RWPE1 (cell line): Measurements from ENCODE around the gene ERCC6.

Experiments
- CTCF ChIA-PET: fragments of 350-600 bp; sonication (Branson Sonifier 250); formaldehyde crosslinking; extraction: SDS; loops from one replicate; lab custom pipeline; 2021; lab: Yijun Ruan, JAX
- POLR2A ChIA-PET: fragments of 400-600 bp; formaldehyde crosslinking; extraction: SDS; loops from one replicate; lab custom pipeline; 2020; ENCODE audit warnings: antibody characterized with exemption; ENCODE audit not compliant: low non-redundant PET; lab: Yijun Ruan, JAX
- DNase-seq: peaks from one replicate; pipeline ENCODE4 v3.0.0; 2012; ENCODE audit warnings: low spot score
- H3K27ac ChIP-seq: fragments of 450-650 bp; 2 replicates; pipeline ENCODE4 v1.5.1; 2017
- CTCF ChIP-seq: fragments of 450-650 bp; conservative IDR thresholded peaks from 2 replicates; pipeline ENCODE4 v1.5.1; 2017; ENCODE audit warnings: low read depth, mild to moderate bottlenecking

Gene ERCC6

GRCh38 chr10:49512121-49512809 is 26.7 kb downstream of the ERCC6 start:
- POLR2A ChIA-PET = interaction anchor here (0.7 kb wide), 1 partner anchor 57 kb away, joined by 3 read pairs; no protein-coding TSS in a partner anchor
- CTCF ChIA-PET = interaction anchor here (0.6 to 2.6 kb wide), 6 partner anchors 11 to 953 kb away, joined by 3 to 19 read pairs (median 4); no protein-coding TSS in a partner anchor
- DNase-seq = no peak
- peak; percentile 48 for TF ChIP-seq CTCF
- no peak overlapping the region for H3K27ac ChIP-seq

GRCh38 chr10:49509771-49510303 is 29.1 kb downstream of the ERCC6 start:
- no peak for TF ChIP-seq CTCF
- ChIA-PET CTCF (interaction anchor here (1.1 kb wide), 1 partner anchor 9 kb away, joined by 3 read pairs; no protein-coding TSS in a partner anchor), POLR2A (no interaction called here)
- H3K27ac ChIP-seq = no peak overlapping the region
- DNase-seq = no peak

DNA sequence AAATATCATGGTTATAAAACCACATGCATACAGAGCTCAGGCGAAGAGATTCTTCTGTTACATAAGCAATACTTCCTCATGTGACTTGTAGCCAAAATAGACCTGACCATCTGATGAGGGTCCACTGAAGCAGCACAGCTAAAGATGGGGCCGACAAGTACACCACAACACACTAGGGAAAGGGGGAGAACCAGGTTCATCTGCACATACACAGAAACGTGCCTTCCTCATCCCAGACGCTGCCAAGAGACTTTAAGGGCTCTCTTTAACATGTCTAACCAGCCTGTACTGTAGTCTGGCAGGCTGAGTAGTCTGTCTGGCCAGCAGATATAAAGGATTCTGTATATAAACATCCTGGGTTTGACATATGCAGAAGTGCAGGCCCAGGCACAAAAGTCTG is 30.3 kb downstream of the ERCC6 start:
- no peak for DNase-seq
- POLR2A ChIA-PET = no interaction called here
- no peak overlapping the region for H3K27ac ChIP-seq
- TF ChIP-seq CTCF = no peak
- CTCF ChIA-PET = no interaction called here

- no peak overlapping the region for H3K27ac ChIP-seq
- CTCF ChIA-PET = no interaction called here
- POLR2A ChIA-PET = no interaction called here
- DNase-seq = no peak
- TF ChIP-seq CTCF = no peak
These were observed 30.7 kb downstream of the ERCC6 start for GRCh38 chr10:49508249-49508648.

DNA sequence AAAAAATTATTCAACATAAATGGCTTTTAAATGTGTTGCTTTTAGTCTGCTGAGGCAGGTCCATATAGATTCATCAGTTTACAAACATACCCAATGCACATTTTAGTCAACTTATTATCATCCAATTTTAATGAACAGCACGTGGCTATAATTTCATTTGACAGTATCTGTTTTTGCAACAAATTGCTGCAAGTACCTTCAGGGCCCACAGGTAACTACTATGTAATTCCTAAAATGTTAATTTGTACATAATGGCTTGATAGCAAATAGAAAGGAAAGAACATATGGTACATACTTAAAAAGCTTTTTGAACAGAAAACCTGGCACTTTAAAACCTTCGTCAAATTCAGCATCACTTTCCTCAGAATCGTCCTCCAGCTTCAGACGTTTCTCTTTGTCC is 33.3 kb downstream of the ERCC6 start:
- CTCF ChIA-PET = interaction anchor here (0.7 kb wide), 1 partner anchor 10 kb away, joined by 5 read pairs; no protein-coding TSS in a partner anchor
- POLR2A ChIA-PET = no interaction called here
- DNase-seq = no peak
- no peak for TF ChIP-seq CTCF
- H3K27ac ChIP-seq = no peak overlapping the region

DNA sequence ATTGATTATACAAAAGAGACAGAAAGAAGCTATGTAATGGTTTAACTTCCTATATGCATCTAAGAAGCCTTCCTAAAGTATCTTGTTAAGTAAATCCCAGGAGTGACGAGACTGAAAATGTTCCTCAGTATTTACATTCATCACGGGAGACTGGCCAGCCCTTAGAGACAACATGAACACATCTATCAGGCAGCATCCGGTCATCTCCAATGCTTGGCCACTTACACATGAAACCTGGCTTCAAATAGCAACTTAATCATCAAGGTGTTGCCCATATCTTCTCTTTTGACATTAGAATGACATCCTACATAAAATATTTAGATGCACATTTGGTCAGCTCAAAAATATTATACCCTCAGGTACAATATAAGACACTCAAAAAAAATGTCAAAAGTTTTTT is 33.8 kb downstream of the ERCC6 start:
- CTCF ChIA-PET = no interaction called here
- POLR2A ChIA-PET = no interaction called here
- no peak for TF ChIP-seq CTCF
- DNase-seq = no peak
- H3K27ac ChIP-seq = no peak overlapping the region
